Measurements from ENCODE around the gene NSUN3.
"Not testable (repeated sequence)": the region's sequence is repeated elsewhere in the genome, so short reads cannot be mapped to it uniquely, and the experiment has no call there.

NSUN3 gene

DNA sequence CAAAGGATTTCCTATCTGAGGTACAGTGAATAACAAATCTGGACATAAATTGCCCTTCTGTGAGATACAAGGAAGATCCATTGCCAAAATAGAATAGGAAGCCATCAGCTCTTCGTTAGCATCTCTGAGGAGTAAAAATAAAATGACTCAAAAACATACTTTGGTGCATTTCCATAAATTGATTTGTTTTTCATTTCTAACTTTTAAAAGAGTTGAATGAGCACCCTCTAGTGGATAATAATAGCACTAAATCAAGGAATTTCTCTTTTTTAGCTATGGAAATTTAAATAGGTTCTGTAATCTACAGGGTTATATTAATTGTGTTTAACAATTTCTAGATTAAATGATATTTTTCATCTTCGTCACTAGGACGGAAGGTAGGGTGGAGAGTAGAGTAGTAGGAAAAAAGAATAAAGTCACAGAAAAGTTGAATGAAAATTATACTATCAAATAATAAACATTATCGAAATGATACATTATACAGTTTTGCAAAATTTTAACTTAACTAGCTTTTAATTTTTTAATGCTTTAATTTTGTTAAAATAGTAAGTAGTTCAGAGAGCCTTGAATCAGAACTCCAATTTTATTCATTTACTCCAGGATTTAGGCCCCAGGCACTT lies 6.4 kb downstream of the NSUN3 start:
- ATAC-seq, result no peak

DNA sequence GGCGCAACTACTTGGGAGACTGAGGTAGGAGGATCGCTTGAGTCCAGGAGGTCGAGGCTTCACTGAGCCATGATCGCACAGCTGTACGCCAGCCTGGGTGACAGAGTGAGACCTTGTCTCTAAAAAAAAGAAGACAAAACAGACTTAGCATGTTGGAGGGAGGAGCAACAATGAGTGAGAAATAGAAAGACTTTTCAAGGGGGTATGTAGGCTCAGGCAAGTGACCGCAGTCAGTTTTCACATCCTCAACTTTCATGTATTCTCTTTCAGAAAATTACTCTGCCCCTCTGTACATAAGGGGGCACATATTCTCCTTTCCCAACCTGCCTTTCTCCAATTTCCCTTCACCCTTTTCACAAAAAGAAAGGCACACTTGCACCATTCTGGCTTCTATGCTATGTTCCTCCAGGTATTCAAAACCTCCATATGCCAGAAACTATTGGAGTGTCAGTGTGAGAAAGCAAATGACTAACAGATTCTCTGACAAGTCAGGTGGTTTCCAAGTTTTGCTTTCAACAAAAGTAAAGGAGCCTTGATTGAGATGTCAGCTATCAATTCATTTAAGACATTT lies 7.6 kb downstream of the NSUN3 start:
- ATAC-seq, result peak in 1 of 2 donors; percentile 39

- peak; percentile 48 to 59 for ATAC-seq
Observed at GRCh38 chr3:94071713-94072284, 8.9 kb downstream of the NSUN3 start.

- ATAC-seq, result no peak
Observed at GRCh38 chr3:94076055-94076454, 13.2 kb downstream of the NSUN3 start.

DNA sequence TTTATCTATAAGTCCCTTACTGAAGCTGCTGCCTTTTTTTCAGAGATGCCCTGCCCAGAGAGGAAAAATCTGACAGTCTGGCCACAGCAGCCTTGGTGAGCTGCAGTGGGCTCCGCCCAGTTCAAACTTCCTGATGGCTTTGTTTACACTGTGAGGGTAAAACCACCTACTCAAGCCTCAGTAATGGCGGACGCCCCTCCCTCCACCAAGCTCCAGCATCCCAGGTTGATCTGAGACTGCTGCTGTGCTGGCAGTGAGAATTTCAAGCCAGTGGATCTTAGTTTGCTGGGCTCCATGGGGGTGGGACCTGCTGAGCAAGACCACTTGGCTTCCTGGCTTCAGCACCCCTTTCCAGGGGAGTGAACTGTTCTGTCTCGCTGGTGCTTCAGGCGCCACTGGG lies 17.7 kb downstream of the NSUN3 start:
- not testable (repeated sequence) for ATAC-seq

DNA sequence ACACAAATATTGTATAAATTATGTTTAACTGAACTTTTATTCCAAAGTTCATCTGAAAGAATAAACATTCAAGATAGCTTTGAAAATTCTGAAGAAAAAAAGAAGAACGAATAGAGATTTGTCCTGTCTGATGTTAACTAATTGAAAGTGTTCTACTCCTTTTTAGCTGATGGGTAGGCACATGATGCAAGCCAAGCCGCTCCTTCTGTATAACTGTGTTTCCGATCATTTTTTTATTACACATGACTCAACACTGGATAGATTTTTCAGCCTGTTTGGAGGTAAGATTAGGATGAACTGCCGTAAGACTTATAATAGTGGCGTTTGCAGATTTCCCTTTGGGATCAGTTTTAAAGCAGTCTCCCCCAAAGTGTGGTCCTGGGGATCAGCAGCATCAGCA lies 19.0 kb downstream of the NSUN3 start:
- no peak for ATAC-seq

- ATAC-seq, result no peak
Observed at GRCh38 chr3:94082391-94082937, 19.6 kb downstream of the NSUN3 start.

DNA sequence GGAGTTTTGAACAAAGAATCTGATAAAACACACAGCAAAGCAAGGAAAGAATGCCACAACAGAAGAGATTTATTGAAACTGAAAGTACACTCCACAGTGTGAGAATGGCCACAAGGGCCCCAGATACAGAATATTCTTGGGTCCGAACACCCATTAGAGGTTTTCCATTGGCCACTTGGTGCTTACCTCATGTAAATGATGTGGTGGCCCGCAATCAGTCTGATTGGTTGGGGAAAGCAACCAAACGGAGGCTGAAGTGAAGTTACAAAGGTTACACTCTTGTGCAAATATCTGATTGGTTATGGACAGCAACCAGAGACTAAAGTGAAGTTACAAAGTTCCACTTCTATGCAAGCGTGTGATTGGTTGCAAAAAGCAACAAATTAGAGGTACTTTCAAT lies 20.4 kb downstream of the NSUN3 start:
- no peak for ATAC-seq

GRCh38 chr3:94089126-94089525 lies 26.3 kb downstream of the NSUN3 start:
- no peak for ATAC-seq

DNA sequence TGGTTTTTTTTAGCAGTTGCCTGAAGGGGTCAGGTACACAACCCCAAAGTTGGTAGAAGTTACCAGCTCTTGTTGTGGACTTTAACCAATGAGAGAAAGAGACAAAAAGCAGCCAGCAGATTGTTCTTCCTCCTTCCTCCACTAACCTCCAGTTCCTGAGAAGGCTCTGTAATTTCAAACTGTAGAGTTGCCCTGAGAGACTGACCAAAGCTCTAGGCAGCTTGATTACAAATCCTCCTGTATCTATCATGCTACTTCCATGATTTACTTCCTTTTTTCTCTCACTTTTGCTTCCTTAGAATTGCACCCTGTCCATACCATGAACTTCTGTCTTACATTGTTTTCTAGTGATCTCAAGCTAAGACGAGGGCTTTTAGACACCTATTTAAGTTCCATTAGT lies 29.2 kb downstream of the NSUN3 start:
- ATAC-seq, result no peak

GRCh38 chr3:94093151-94093550 lies 30.3 kb downstream of the NSUN3 start:
- ATAC-seq, result no peak

- no peak for ATAC-seq
Observed at GRCh38 chr3:94095111-94095510, 32.2 kb downstream of the NSUN3 start.

DNA sequence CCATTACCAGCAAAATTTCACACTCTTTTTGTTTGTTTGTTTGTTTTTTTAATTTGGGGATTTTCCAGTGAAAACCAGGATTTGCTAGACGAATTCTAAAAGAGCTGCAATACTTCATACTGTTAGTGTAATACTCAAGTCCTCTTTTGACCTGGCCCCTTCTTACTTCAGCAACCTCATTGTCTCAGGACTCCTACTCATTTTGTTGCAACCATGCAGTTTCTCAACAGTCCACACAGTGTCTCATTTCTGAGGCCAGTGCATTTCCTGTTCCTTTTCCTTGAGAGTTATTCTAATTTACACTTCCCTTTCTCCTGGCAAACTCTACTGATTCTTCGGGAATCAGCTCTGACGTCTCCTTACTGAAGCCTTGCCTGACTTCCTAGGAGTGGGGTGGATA lies 35.6 kb downstream of the NSUN3 start:
- ATAC-seq, result no peak

DNA sequence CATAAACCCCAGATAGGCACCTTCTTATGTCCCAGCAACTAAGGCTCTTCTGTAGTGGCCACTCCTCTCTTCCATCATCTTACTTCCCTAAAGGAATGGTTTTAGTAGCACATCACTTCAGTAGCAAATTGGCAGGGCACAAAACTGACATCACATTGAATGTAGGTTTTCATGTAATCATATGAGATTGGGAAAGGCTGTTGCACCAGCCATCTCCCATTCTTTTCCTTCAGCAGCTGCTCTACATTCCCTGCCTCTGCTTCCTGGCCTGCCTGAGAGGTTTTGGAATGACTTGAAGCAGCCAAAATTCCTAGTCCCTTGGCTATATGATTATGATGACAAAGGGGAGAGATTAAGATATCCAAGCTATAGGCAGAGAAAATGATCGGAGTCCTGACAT lies 36.5 kb downstream of the NSUN3 start:
- no peak for ATAC-seq

DNA sequence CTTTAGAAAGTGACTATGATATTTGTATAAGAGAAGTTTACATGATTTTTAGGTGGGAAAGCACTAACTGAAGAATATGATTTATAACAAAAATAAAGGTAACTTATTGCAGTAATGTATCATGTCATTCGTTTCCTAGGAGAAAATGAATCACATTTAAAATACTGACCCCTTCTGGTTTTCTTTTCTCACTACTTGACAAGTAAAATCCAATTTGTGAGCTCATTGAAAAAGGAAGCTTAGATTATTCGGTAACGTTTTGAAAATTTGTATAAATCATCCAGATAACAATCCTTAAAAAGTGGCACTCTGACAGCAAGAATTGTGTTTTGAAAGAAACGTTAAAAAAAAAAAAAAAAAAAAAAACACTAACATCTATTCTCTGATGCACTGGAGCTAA lies 39.0 kb downstream of the NSUN3 start:
- ATAC-seq, result no peak

GRCh38 chr3:94106268-94106667 lies 43.4 kb downstream of the NSUN3 start:
- ATAC-seq, result no peak

- ATAC-seq, result not testable (repeated sequence)
Observed at GRCh38 chr3:94110232-94110631, 47.4 kb downstream of the NSUN3 start.

DNA sequence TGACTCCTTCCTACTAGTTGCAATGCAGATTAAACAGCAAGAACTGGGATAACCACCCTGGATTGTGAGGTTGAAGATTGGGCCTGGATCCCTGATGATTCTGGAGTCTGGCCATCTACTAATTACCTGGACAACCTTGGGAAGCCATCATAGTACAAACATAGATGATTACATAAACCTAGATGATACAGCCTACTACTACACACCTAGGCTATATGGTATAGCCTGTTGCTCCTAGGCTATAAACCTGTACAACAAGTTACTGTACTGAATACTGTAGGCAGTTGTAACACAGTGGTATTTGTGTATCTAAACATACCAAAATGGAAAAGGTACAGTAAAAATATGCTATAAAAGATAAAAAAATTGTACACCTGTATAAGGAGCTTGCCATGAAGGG lies 48.0 kb downstream of the NSUN3 start:
- no peak for ATAC-seq

DNA sequence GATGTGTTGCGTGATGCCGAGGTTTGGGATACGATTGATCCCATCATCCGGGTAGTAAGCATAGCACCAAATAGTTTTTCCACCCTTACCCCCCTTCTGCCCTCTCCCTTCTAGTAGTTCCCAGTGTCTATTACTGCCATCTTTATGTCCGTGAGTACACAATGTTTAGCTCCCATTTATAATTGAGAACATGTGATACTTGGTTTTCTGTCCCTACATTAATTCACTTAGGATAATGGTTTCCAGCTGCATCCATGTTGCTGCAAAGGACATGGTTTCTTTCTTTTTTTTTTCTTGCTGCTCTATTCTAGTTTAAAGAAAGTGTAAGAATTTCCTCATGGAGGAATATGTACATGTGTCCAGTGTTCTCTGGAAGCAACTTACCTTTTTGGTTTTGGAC lies 51.8 kb downstream of the NSUN3 start:
- ATAC-seq, result no peak

DNA sequence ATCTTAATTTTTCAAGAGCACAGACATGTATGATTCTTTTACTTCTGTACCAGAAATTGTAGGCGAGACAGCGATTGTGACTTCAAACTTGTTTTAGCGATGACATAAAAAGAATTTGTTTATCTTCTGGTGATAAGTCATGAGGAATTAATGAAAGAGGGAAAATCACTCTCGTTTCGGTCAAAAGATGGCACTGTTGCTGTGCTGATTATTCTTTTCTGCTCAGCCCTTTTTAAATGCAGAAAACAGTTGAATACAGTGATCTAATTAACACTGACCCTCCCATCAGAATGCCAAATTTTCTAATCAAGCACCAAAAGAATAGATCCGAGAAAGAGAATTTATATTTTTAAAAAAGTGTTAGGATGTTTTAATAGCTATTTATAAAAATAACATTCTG lies 52.6 kb downstream of the NSUN3 start:
- no peak for ATAC-seq

DNA sequence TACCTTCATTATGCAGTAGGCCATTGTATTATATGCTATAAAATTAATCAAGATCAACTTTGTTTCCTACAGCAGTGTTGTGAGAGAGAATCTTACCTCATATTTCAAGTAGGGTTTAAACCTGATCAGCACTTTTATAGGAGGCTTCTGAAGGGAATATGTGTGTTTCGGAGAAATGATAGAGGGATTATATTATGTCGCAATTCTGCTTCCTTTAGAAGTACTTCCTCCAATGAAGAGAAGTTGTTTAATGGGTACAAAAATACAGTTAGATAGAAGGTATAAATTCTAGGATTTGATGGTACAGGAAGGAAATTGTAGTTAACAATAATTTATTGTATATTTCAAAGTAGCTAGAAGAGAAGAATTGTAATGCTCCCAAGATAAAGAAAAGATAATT lies 54.9 kb downstream of the NSUN3 start:
- ATAC-seq, result no peak

- peak in 1 of 2 donors; percentile 27 for ATAC-seq
Observed at GRCh38 chr3:94118390-94118789, 55.5 kb downstream of the NSUN3 start.

- no peak for ATAC-seq
Observed at GRCh38 chr3:94121161-94121560, 58.3 kb downstream of the NSUN3 start.

- ATAC-seq, result no peak
Observed at GRCh38 chr3:94127115-94127514, 64.3 kb downstream of the NSUN3 start.

All from activated CD4-positive, CD25-positive, alpha-beta regulatory T cell treated with anti-CD3 and anti-CD28 coated beads, Interleukin-2, amount 50 U/mL, for 24 hours (primary cell).